Endothelial cell of umbilical vein (primary cell): ENCODE results near the gene C9orf72. TPM values are rescaled to one million over a fixed set of nuclear protein-coding genes. Genes with fewer than 3 reads are reported as not detected.

Experiments used
- BruUV-seq: library from RNA; stranded (reverse); fragments of 400-500 nt; replicated peaks from 2 replicates; lab custom pipeline; 2021; lab: Mats Ljungman, UMichigan
- CTCF ChIA-PET: fragments of 300-600, 350-600 bp; sonication (Branson Sonifier 250); formaldehyde crosslinking; loops from one replicate; lab custom pipeline; 2021; ENCODE audit warnings: antibody characterized with exemption, inconsistent platforms; lab: Charles Lee
- POLR2A ChIA-PET: fragments of 300-600, 350-600 bp; sonication (Branson Sonifier 250); formaldehyde crosslinking; loops from one replicate; lab custom pipeline; 2021; ENCODE audit warnings: antibody characterized with exemption, inconsistent platforms; lab: Charles Lee
- DNase-seq: peaks from one replicate; pipeline ENCODE4 v3.0.0-alpha.2; 2011; ENCODE audit warnings: low read depth, low spot score
- FAIRE-seq: peaks from 2 replicates; lab custom pipeline; 2011; peaks lifted over from hg19 to GRCh38; lab: Jason Lieb, UNC
- H2AFZ ChIP-seq: 2 replicates; pipeline ENCODE4 v1.6.0; 2012; ENCODE audit warnings: low read depth, low read length, control low read depth, inconsistent platforms
- H3K27ac ChIP-seq: 2 replicates; pipeline ENCODE4 v1.5.1; 2011; ENCODE audit warnings: low read depth, mild to moderate bottlenecking, control low read depth, low read length, moderate library complexity; ENCODE audit not compliant: insufficient read depth
- H3K27me3 ChIP-seq, 2 experiments: 2 replicates each; pipeline versions ENCODE4 v1.6.0 to v1.6.1; 2011; ENCODE audit warnings: low read length in 2 of 2, mixed read lengths in 1 of 2; ENCODE audit not compliant: control insufficient read depth in 2 of 2, insufficient read depth in 2 of 2
- H3K36me3 ChIP-seq, 2 experiments: 2 replicates in 1 of 2; 3 replicates in 1 of 2; pipeline ENCODE4 v1.5.1; 2011; ENCODE audit warnings: low read length in 2 of 2, mild to moderate bottlenecking in 1 of 2, moderate library complexity in 1 of 2; ENCODE audit not compliant: control insufficient read depth in 2 of 2, insufficient read depth in 2 of 2; ENCODE audit errors: extremely low read depth in 1 of 2
- H3K4me1 ChIP-seq: 3 replicates; pipeline ENCODE4 v1.5.1; 2011; ENCODE audit warnings: mild to moderate bottlenecking, low read length; ENCODE audit not compliant: control insufficient read depth, insufficient read depth; ENCODE audit errors: extremely low read depth
- H3K4me2 ChIP-seq: 2 replicates; pipeline ENCODE4 v1.6.1; 2011; ENCODE audit warnings: low read length, control low read depth, mixed read lengths; ENCODE audit not compliant: insufficient read depth
- H3K4me3 ChIP-seq, 3 experiments: fragments of 200-600 bp in 1 of 3; sonication (generic), shearing (Covaris generic) in 1 of 3; replicated peaks in 1 of 3; 2 replicates each; pipeline ENCODE4 v1.5.1; 2011 to 2016; ENCODE audit warnings: control low read depth in 3 of 3, low read length in 3 of 3, mild to moderate bottlenecking in 2 of 3, inconsistent platforms in 1 of 3, low read depth in 1 of 3, moderate library complexity in 1 of 3; ENCODE audit not compliant: insufficient read depth in 1 of 3
- H3K79me2 ChIP-seq: 2 replicates; pipeline ENCODE4 v1.6.0; 2012; ENCODE audit warnings: low read length, inconsistent platforms; ENCODE audit not compliant: control insufficient read depth, insufficient read depth
- H3K9ac ChIP-seq: replicated peaks from 2 replicates; pipeline ENCODE3; 2011; ENCODE audit warnings: low read length, control low read depth; ENCODE audit not compliant: insufficient read depth; ENCODE audit errors: extremely low read depth
- H3K9me1 ChIP-seq: replicated peaks from 3 replicates; pipeline ENCODE4 v1.6.0; 2011; ENCODE audit warnings: mild to moderate bottlenecking, low read length; ENCODE audit not compliant: control insufficient read depth, insufficient read depth; ENCODE audit errors: extremely low read depth
- H3K9me3 ChIP-seq: replicated peaks from 2 replicates; pipeline ENCODE4 v1.5.1; 2012; ENCODE audit warnings: low read length, inconsistent platforms; ENCODE audit not compliant: control insufficient read depth, insufficient read depth
- H4K20me1 ChIP-seq: replicated peaks from 2 replicates; pipeline ENCODE3; 2011; ENCODE audit warnings: mild to moderate bottlenecking, low read length; ENCODE audit not compliant: control insufficient read depth, insufficient read depth; ENCODE audit errors: extremely low read depth
- CTCF ChIP-seq, 2 donors: IDR thresholded peaks; 1 replicate in 1 of 2; 2 replicates in 1 of 2; pipeline ENCODE4 v1.5.1; 2011; ENCODE audit warnings: low read length in 2 of 2, mild to moderate bottlenecking in 2 of 2, moderate library complexity in 2 of 2, control low read depth in 1 of 2, inconsistent platforms in 1 of 2, low read depth in 1 of 2; ENCODE audit not compliant: insufficient read depth in 1 of 2; ENCODE audit errors: extremely low read depth in 1 of 2
- EZH2 ChIP-seq: IDR thresholded peaks from 2 replicates; pipeline ENCODE4 v1.6.1; 2012; ENCODE audit warnings: borderline replicate concordance, low read depth, mild to moderate bottlenecking, moderate library complexity, low read length, inconsistent platforms; ENCODE audit not compliant: severe bottlenecking
- FOS ChIP-seq: IDR thresholded peaks from 2 replicates; pipeline ENCODE4 v1.6.1; 2011; ENCODE audit warnings: mild to moderate bottlenecking, low read length, moderate library complexity, borderline replicate concordance; ENCODE audit not compliant: insufficient read depth
- GATA2 ChIP-seq: IDR thresholded peaks from 2 replicates; pipeline ENCODE4 v1.7.0; 2011; ENCODE audit warnings: low read depth, mild to moderate bottlenecking, moderate library complexity, mixed read lengths, low read length; ENCODE audit not compliant: insufficient read length, insufficient read depth
- JUN ChIP-seq: IDR thresholded peaks from 2 replicates; pipeline ENCODE4 v1.6.1; 2011; ENCODE audit warnings: borderline replicate concordance, low read depth; ENCODE audit not compliant: insufficient read length, insufficient read depth
- MYC ChIP-seq: IDR thresholded peaks from one replicate; pipeline ENCODE4 v1.6.1; 2011; ENCODE audit warnings: mild to moderate bottlenecking, low read depth, low read length
- POLR2AphosphoS5 ChIP-seq: IDR thresholded peaks from 2 replicates; pipeline ENCODE4 v1.6.1; 2012; ENCODE audit warnings: low read depth, mild to moderate bottlenecking, control low read depth, low read length, moderate library complexity; ENCODE audit not compliant: insufficient read depth
- dilution Hi-C: fragments of 300-500 bp; cut with MboI; formaldehyde crosslinking; loops from one replicate; pipeline ENCODE4 v1.15.0; 2019; ENCODE audit warnings: low sequenced_read_pairs; ENCODE audit not compliant: extremely low pct_ligation_motif_present
- intact Hi-C: fragments of 100-400 bp; cut with micrococcal nuclease; formaldehyde crosslinking; loops from one replicate; pipeline ENCODE4 v1.10.0; 2022
- polyA plus RNA-seq, 4 experiments: library from polyadenylated mRNA; depleted of rRNA in 3 of 4; stranded (reverse) in 3 of 4; unstranded in 1 of 4; fragments of >200 nt; gene quantifications; 2 replicates each; pipeline versions ENCODE4 v1.2.1 to v1.2.3, GENCODE V29; 2011 to 2012; ENCODE audit warnings: missing spikeins in 1 of 4
- total RNA-seq: library from RNA; stranded (reverse); gene quantifications from 2 replicates; pipeline ENCODE4 v1.2.3, GENCODE V29; 2021

C9orf72 gene
- total and polyA plus RNA-seq, 2 donors (not counting 3 experiments of a cell fraction or from before 2014, with no cell fraction given) = 2.7 to 7.3 TPM

GRCh38 chr9:27586304-27586703 is 13.0 kb upstream of the C9orf72 start:
- H3K4me2 ChIP-seq = no peak overlapping the region
- no peak for FAIRE-seq

GRCh38 chr9:27584931-27585330 is 11.7 kb upstream of the C9orf72 start:
- DNase-seq (no peak), FAIRE-seq (no peak)
- intact Hi-C loops = no loop called here
- dilution Hi-C loops = no loop called here
- BruUV-seq = no TSS peak
- H4K20me1 ChIP-seq = no peaks in the 10 kb centered on the region
- no peak overlapping the region for H3K27ac ChIP-seq
- H3K27me3 ChIP-seq = peaks cover 0 to 3% of the 10 kb centered on the region in 2 experiments
- H2AFZ ChIP-seq = no peak overlapping the region
- no peaks in the 10 kb centered on the region for H3K9me3 ChIP-seq
- H3K9ac ChIP-seq = no peak overlapping the region
- no peak for TF ChIP-seq POLR2AphosphoS5
- TF ChIP-seq JUN = no peak
- no peak for TF ChIP-seq EZH2
- no peak for TF ChIP-seq FOS
- no peak for TF ChIP-seq MYC
- no peak for TF ChIP-seq CTCF (IDR thresholded peaks at IDR 0.05; ENCODE audit: extremely low read depth in 1 of 2, insufficient read depth in 1 of 2, low read depth in 1 of 2, low read length in 2 of 2)
- TF ChIP-seq GATA2 = no peak
- ChIA-PET CTCF (no interaction called here), POLR2A (no interaction called here)
- no peak overlapping the region for H3K4me3 ChIP-seq
- H3K9me1 ChIP-seq = no peaks in the 10 kb centered on the region
- no peaks in the 10 kb centered on the region for H3K79me2 ChIP-seq
- no peaks in the 10 kb centered on the region for H3K4me1 ChIP-seq
- H3K36me3 ChIP-seq = no peaks in the 10 kb centered on the region
- H3K4me2 ChIP-seq = no peak overlapping the region

More at GRCh38 chr9:27586304-27586703, 13.0 kb upstream of the C9orf72 start:
- no peaks in the 10 kb centered on the region for H3K9me3 ChIP-seq
- no peaks in the 10 kb centered on the region for H3K4me1 ChIP-seq
- H3K9ac ChIP-seq = no peak overlapping the region
- no peak for TF ChIP-seq FOS
- no peak for TF ChIP-seq EZH2
- intact Hi-C loops (no loop called here), dilution Hi-C loops (no loop called here)
- H3K4me3 ChIP-seq = no peak overlapping the region
- no peaks in the 10 kb centered on the region for H3K9me1 ChIP-seq
- no peak overlapping the region for H3K27ac ChIP-seq
- H3K79me2 ChIP-seq = no peaks in the 10 kb centered on the region
- ChIA-PET POLR2A (no interaction called here), CTCF (interaction anchor here (1.2 kb wide), 1 partner anchor 10 kb away, joined by 4 read pairs; no protein-coding TSS in a partner anchor)
- no TSS peak for BruUV-seq
- no peaks in the 10 kb centered on the region for H3K36me3 ChIP-seq
- DNase-seq = no peak
- peaks cover 0 to 3% of the 10 kb centered on the region in 2 experiments for H3K27me3 ChIP-seq
- H2AFZ ChIP-seq = no peak overlapping the region
- H4K20me1 ChIP-seq = no peaks in the 10 kb centered on the region
